ENCODE measurements around the gene ABLIM3.
"Not testable (repeated sequence)": the region's sequence is repeated elsewhere in the genome, so short reads cannot be mapped to it uniquely, and the experiment has no call there.

ABLIM3 gene

GRCh38 chr5:149160291-149160787 lies 19.0 kb downstream of the ABLIM3 start:
- DNase-seq, result no peak

- DNase-seq, result no peak
Measured at GRCh38 chr5:149161026-149161687, 19.9 kb downstream of the ABLIM3 start.

DNA sequence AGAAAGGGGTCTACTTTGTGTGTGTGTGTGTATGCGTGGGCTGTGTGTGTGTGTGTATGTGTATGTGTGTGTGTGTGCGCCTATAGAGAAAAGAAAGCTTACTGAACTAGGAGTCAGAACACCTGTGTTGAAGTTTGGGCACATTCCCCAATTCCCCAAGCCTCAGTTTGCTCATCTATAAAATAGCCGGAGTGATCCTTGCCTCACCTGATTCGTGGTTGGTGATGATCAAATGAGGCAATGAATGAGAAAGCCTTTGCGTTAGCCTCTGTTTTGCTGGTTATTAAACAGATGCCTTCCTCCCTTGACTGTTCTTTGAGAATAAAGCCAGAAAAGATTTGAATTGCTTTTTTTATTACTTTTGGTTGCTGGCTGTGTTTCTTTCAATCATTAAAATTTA lies 20.6 kb downstream of the ABLIM3 start:
- DNase-seq, result no peak

- DNase-seq, result no peak
Measured at GRCh38 chr5:149162401-149163084, 21.2 kb downstream of the ABLIM3 start.

DNA sequence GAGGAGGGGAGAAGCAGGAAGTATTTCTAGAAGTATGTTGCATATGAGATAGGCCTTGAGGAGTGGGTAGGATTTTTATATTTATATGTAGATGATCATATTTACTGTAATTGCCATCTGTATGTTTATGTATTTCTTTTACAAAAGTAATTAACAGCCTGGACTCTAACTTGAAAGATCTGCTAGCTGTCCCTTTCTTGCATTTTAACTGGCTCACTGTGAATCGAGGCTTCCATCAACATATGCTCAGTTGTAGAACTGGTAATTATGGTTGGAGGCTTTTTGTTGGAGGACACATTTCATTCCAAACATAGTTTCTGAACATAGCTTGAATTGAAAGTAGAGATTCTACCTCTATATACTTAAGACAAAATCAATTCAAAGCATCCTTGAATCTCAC lies 23.4 kb downstream of the ABLIM3 start:
- no peak for DNase-seq

- DNase-seq, result no peak
Measured at GRCh38 chr5:149166128-149166527, 24.8 kb downstream of the ABLIM3 start.

DNA sequence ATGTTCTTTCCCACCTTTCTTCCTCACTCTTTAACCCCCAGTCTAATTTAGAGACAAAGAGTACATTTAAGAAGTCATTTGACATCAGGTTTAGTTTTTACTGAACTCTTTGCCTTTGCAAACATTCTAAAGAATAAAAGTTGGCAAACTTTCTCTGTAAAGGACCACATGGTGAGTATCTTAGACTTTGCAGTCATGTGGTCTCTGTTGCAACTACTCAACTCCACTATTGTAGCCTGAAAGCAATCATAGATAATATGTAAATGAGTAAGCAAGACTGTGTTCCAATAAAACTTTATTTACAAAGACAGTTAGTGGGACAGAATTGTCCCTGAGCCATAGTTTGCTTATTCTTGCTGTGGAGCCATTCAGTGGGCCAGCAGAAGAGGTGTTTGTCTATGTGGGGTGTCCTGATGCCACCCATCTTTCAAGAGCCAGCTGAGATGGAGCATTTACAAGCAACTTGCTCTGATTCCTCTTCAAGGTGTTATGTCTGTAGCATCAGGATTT lies 25.4 kb downstream of the ABLIM3 start:
- no peak for DNase-seq

- no peak for DNase-seq
Measured at GRCh38 chr5:149168276-149168906, 27.1 kb downstream of the ABLIM3 start.

GRCh38 chr5:149170299-149170698 lies 29.0 kb downstream of the ABLIM3 start:
- DNase-seq, result no peak

DNA sequence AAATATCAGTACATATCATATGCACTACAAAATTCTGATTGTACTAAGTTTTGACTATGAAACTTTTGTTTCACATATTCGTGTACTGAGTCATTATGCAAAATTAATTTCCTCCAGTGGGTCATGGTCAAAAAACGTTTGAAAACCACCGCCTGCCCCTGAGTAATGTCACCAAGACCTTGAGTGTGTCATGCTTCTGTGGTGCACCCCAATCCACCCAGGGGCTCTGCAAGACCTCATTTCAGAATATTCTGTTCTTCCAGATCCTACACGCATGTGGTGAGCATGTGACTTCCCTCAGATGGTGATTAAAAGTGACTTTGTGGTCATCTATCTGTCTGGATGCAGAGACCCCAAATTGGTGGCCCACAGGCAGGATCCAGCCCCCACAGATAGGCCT lies 31.0 kb downstream of the ABLIM3 start:
- DNase-seq, result no peak

DNA sequence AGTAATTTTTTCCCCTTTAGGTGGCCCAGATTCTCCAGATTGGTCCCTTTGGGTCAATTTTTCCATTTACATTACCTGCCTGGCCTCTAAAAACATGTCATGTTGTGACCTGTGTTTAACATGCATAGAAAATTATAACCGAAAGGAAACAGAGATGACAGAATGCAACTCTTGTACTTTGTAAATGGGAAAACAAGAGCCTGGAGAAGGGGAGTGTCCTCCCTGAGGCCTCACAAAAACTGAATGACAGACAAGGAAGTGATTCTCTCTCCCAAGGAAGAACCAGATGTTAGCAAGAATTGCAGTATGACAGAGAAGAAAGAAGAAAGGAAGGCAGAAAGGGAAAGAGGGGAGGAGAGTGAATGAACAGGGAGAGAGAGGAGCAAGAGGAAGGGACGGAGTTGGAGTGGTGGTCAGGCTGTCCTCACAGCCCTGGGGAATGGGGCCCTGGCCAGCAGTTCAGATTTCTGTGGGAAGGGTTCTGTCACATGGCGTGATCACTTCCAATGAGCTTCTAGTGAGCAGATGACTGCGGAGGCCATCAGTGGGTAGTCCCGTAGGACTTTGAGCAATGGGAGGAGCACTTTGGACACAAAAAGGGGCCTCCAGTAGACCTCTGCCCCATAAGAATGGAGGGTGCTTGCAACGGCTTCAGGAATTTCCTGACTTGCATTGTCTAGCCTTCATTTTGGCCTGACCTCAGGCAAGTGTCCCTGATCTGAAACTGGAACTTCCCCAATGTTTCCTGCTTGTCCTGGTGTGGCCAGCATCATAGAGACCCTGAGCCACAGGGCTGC lies 31.6 kb downstream of the ABLIM3 start:
- no peak for DNase-seq

DNA sequence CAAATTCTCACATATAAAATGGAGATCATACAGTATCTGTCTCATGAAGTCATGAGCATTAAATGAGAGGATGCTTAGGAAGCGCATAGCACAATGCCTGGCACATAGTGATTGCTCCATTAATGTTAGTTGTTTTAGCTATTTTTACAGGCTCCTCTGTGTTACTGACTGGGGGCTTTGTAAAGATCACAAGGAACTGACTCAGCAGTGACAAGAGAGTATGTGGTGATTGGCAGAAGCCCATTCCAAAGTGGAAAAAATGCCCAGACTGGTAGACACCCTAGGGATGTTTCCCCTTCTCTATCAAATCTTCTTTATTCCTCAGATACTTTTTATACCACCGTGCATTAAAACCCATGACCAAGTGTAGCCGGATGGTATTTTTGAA lies 33.5 kb downstream of the ABLIM3 start:
- DNase-seq, result no peak

DNA sequence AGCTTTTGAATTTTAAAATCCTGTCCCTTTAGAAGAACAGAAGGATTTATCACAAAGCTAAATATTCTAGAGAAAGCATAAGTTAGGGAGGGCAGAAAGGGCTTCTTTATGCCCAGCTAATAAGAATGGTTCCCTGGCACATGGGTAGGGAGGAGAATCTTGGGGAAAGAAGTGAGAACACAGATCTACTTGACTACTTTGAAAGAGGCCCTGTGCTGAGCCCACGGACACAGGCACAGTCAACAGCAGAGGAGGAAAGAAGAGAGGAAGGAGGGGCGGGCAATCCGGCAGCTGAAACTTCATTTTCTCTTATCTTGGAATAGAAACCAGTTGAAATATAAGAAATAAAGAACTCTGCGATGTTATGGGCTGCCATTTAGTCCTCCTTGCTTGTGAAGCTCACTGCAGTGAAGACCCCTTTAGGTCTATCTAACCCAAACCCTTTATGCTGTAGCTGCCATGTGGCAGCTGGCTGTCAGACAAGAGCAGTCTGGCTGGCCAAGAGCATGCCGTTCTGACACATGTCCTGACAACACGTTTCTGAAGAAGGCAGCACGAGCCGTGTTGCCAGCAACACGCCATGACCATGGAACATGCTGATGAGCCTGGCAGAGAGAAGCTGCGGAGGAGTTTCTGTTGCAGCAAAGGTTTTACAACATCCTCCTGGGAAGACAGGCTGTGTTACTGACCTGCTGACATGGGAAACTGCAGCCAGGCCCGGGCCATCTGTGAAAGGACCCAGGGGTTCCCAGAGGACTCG lies 34.2 kb downstream of the ABLIM3 start:
- DNase-seq, result no peak

- no peak for DNase-seq
Measured at GRCh38 chr5:149177339-149177843, 36.1 kb downstream of the ABLIM3 start.

- no peak for DNase-seq
Measured at GRCh38 chr5:149177911-149178565, 36.7 kb downstream of the ABLIM3 start.

GRCh38 chr5:149181732-149182131 lies 40.4 kb downstream of the ABLIM3 start:
- no peak for DNase-seq

GRCh38 chr5:149182241-149182640 lies 40.9 kb downstream of the ABLIM3 start:
- DNase-seq, result no peak

DNA sequence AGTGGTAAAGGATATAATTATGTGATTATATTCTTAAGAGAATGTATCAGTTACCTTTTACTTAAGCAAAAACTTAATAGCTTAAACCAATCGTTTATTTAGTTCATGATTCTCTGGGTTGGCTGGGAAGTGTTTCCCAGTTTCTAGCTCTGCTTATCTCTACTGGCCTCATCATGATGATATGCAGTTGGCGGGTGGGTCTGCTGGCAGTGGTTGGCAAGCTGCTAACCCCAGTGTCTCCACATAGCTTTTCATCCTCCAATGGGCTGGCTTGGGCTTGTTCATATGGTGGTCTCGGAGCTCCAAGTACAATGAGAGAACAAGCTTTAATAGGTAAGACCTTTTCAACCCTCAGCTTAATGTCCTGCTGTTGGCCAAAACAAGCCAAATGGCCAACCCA lies 43.8 kb downstream of the ABLIM3 start:
- DNase-seq, result no peak

GRCh38 chr5:149186506-149186905 lies 45.2 kb downstream of the ABLIM3 start:
- DNase-seq, result no peak

- not testable (repeated sequence) for DNase-seq
Measured at GRCh38 chr5:149187617-149188016, 46.3 kb downstream of the ABLIM3 start.

GRCh38 chr5:149188383-149188782 lies 47.1 kb downstream of the ABLIM3 start:
- no peak for DNase-seq
